Measurements from ENCODE around the gene PTPRA. TPM values are rescaled to one million over a fixed set of nuclear protein-coding genes. Genes with fewer than 3 reads are reported as not detected.

Gene PTPRA
- total and polyA plus RNA-seq, 10 of the 15 experiments (the other 5 are each of a cell fraction or from before 2014, with no cell fraction given) = 3.9 to 62.1 (median 34.6) TPM

DNA sequence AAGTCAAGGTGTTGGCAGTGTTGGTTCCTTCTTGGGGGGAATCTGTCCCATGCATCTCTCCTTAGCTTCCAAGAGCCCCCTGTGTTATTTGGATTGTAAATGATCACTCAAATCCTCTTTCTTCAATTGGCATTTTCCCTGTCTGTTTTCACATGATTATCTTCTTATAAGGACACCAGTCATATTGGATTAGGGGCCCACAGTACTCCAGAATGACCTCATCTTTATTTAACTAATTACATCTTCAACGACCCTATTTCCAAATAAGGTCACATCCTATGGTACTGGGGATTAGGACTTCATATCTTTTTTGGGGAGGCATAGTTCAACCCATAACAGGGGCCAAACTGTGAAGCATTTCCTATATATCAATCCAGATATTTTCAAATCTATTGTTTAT lies 57.3 kb downstream of the PTPRA start:
- Histone ChIP-seq H3K4me3 (no peak overlapping the region), H2AFZ (ENCODE audit: control insufficient read depth, low read depth, low read length) (no peak overlapping the region), H3K4me2 (ENCODE audit: control insufficient read depth, insufficient read depth) (no peak overlapping the region), H3K36me3 (ENCODE audit: control insufficient read depth in 2 of 2, insufficient read depth in 2 of 2, low read length in 1 of 2) (no peaks in the 10 kb centered on the region), H3K79me2 (ENCODE audit: control insufficient read depth, insufficient read depth, low read length) (no peaks in the 10 kb centered on the region; the same call in 1 of the 2 replicates), H4K20me1 (ENCODE audit: control insufficient read depth, insufficient read depth) (no peaks in the 10 kb centered on the region), H3K27ac (ENCODE audit: control insufficient read depth, insufficient read depth) (no peak overlapping the region), H3K27me3 (replicated peaks in 1 of 2; ENCODE audit: control insufficient read depth in 2 of 2, insufficient read depth in 2 of 2, low read length in 1 of 2) (no peaks in the 10 kb centered on the region), H3K9ac (ENCODE audit: control insufficient read depth, insufficient read depth, low read length) (no peak overlapping the region), H3K4me1 (ENCODE audit: control insufficient read depth, insufficient read depth, low read length) (no peaks in the 10 kb centered on the region), H3K9me3 (replicated peaks; ENCODE audit: control insufficient read depth, insufficient read depth, low read length) (no peaks in the 10 kb centered on the region)
- CTCF ChIA-PET = no interaction called here
- no peak for FAIRE-seq
- POLR2A ChIA-PET = no interaction called here
- SMC1A ChIA-PET (ENCODE audit: uncharacterized antibody, unreplicated experiment) = interaction anchor here (1.0 to 1.3 kb wide), 2 partner anchors 9 to 11 kb away, joined by 3 read pairs; no protein-coding TSS in a partner anchor
- no TSS peak for BruUV-seq (replicated peaks)
- no peak for DNase-seq (ENCODE audit: low read depth, low spot score)
- 67% methylated on average over 1 of the region's 1 CpG for WGBS (ENCODE audit: insufficient coverage, insufficient replicate concordance, low lambda C conversion rate, missing lambda C conversion rate)
- RAD21 ChIA-PET (ENCODE audit: unreplicated experiment) = no interaction called here
- ATAC-seq = no peak
- intact Hi-C loops (cut with micrococcal nuclease; ENCODE audit: unreplicated experiment) = no loop called here
- in situ Hi-C loops (cut with MboI) = no loop called here
- no peak for TF ChIP-seq JUND (IDR thresholded peaks at IDR 0.05; ENCODE audit: low read depth, low read length)
- no peak for TF ChIP-seq NR2C1 (IDR thresholded peaks at IDR 0.05)
- no peak for TF ChIP-seq CHD2 (IDR thresholded peaks at IDR 0.05; ENCODE audit: borderline replicate concordance, low read depth, low read length)
- TF ChIP-seq, protein P1, sequence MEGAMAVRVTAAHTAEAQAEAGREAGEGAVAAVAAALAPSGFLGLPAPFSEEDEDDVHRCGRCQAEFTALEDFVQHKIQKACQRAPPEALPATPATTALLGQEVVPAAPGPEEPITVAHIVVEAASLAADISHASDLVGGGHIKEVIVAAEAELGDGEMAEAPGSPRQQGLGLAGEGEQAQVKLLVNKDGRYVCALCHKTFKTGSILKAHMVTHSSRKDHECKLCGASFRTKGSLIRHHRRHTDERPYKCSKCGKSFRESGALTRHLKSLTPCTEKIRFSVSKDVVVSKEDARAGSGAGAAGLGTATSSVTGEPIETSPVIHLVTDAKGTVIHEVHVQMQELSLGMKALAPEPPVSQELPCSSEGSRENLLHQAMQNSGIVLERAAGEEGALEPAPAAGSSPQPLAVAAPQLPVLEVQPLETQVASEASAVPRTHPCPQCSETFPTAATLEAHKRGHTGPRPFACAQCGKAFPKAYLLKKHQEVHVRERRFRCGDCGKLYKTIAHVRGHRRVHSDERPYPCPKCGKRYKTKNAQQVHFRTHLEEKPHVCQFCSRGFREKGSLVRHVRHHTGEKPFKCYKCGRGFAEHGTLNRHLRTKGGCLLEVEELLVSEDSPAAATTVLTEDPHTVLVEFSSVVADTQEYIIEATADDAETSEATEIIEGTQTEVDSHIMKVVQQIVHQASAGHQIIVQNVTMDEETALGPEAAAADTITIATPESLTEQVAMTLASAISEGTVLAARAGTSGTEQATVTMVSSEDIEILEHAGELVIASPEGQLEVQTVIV (IDR thresholded peaks at IDR 0.05; ENCODE audit: borderline replicate concordance, partially characterized antibody) = no peak
- TF ChIP-seq SP1 (IDR thresholded peaks at IDR 0.05; ENCODE audit: low read depth, low read length) = no peak
- TF ChIP-seq ETV6 (conservative IDR thresholded peaks at IDR 0.05 in 1 of 2, IDR thresholded peaks at IDR 0.05 in 1 of 2; ENCODE audit: borderline replicate concordance in 1 of 2, low read depth in 1 of 2) = no peak
- TF ChIP-seq, protein P2, sequence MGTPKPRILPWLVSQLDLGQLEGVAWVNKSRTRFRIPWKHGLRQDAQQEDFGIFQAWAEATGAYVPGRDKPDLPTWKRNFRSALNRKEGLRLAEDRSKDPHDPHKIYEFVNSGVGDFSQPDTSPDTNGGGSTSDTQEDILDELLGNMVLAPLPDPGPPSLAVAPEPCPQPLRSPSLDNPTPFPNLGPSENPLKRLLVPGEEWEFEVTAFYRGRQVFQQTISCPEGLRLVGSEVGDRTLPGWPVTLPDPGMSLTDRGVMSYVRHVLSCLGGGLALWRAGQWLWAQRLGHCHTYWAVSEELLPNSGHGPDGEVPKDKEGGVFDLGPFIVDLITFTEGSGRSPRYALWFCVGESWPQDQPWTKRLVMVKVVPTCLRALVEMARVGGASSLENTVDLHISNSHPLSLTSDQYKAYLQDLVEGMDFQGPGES (IDR thresholded peaks at IDR 0.05) = no peak
- no peak for TF ChIP-seq ZNF274 (IDR thresholded peaks at IDR 0.05; ENCODE audit: insufficient read depth, insufficient read length)
- TF ChIP-seq HDGF (IDR thresholded peaks at IDR 0.05) = no peak
- TF ChIP-seq NFXL1 (IDR thresholded peaks at IDR 0.05; ENCODE audit: borderline replicate concordance) = no peak
- TF ChIP-seq, protein P3, sequence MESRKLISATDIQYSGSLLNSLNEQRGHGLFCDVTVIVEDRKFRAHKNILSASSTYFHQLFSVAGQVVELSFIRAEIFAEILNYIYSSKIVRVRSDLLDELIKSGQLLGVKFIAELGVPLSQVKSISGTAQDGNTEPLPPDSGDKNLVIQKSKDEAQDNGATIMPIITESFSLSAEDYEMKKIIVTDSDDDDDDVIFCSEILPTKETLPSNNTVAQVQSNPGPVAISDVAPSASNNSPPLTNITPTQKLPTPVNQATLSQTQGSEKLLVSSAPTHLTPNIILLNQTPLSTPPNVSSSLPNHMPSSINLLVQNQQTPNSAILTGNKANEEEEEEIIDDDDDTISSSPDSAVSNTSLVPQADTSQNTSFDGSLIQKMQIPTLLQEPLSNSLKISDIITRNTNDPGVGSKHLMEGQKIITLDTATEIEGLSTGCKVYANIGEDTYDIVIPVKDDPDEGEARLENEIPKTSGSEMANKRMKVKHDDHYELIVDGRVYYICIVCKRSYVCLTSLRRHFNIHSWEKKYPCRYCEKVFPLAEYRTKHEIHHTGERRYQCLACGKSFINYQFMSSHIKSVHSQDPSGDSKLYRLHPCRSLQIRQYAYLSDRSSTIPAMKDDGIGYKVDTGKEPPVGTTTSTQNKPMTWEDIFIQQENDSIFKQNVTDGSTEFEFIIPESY (IDR thresholded peaks at IDR 0.05) = no peak
- TF ChIP-seq POLR2AphosphoS2 (IDR thresholded peaks at IDR 0.05; ENCODE audit: low read depth, low read length) = no peak
- no peak for TF ChIP-seq SUPT20H (IDR thresholded peaks at IDR 0.05; ENCODE audit: borderline replicate concordance, control insufficient read depth, low read depth, low read length)
- TF ChIP-seq, protein P4, sequence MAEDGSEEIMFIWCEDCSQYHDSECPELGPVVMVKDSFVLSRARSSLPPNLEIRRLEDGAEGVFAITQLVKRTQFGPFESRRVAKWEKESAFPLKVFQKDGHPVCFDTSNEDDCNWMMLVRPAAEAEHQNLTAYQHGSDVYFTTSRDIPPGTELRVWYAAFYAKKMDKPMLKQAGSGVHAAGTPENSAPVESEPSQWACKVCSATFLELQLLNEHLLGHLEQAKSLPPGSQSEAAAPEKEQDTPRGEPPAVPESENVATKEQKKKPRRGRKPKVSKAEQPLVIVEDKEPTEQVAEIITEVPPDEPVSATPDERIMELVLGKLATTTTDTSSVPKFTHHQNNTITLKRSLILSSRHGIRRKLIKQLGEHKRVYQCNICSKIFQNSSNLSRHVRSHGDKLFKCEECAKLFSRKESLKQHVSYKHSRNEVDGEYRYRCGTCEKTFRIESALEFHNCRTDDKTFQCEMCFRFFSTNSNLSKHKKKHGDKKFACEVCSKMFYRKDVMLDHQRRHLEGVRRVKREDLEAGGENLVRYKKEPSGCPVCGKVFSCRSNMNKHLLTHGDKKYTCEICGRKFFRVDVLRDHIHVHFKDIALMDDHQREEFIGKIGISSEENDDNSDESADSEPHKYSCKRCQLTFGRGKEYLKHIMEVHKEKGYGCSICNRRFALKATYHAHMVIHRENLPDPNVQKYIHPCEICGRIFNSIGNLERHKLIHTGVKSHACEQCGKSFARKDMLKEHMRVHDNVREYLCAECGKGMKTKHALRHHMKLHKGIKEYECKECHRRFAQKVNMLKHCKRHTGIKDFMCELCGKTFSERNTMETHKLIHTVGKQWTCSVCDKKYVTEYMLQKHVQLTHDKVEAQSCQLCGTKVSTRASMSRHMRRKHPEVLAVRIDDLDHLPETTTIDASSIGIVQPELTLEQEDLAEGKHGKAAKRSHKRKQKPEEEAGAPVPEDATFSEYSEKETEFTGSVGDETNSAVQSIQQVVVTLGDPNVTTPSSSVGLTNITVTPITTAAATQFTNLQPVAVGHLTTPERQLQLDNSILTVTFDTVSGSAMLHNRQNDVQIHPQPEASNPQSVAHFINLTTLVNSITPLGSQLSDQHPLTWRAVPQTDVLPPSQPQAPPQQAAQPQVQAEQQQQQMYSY (CRISPR knock-in tag; IDR thresholded peaks at IDR 0.05) = no peak
- no peak for TF ChIP-seq MEF2B (IDR thresholded peaks at IDR 0.05; ENCODE audit: partially characterized antibody, poor library complexity, severe bottlenecking)
- TF ChIP-seq TAF1 (IDR thresholded peaks at IDR 0.05; ENCODE audit: borderline replicate concordance, low read depth, low read length) = no peak
